Uterus (tissue), 2 donors: ENCODE results near the gene DCAF4.

Experiments used
- POLR2A ChIP-seq, 2 donors: fragments of 450-650 bp; IDR thresholded peaks; one replicate each; pipeline ENCODE4 v1.6.1; 2016; ENCODE audit warnings: antibody characterized with exemption in 2 of 2, mild to moderate bottlenecking in 1 of 2, moderate library complexity in 1 of 2
- TF ChIP-seq, protein P1 (sequence below), 4 experiments: fragments of 200-600 bp in 2 of 4; fragments of 450-650 bp in 2 of 4; sonication (generic) in 2 of 4; IDR thresholded peaks; one replicate each; pipeline ENCODE4 v1.5.1; 2016 to 2019; ENCODE audit warnings: antibody characterized with exemption in 4 of 4, mild to moderate bottlenecking in 2 of 4, moderate library complexity in 1 of 4

DNA sequence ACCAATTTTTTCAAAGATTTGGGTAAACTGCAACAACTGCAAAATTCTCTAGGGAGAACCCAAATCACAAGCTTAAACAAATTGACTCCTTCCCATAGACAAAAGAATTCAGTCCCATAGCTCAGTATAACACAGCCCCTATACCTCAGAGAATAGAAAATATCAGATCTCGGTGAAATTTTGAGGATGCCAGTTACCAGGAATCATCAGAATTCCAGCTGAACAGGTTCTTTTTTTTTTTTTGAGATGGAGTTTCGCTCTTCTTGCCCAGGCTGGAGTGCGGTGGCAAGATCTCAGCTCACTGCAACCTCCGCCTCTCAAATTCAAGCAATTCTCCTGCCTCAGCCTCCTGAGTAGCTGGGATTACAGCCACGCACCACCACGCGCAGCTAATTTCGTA lies 63.9 kb downstream of the DCAF4 start:
- TF ChIP-seq, protein P1, sequence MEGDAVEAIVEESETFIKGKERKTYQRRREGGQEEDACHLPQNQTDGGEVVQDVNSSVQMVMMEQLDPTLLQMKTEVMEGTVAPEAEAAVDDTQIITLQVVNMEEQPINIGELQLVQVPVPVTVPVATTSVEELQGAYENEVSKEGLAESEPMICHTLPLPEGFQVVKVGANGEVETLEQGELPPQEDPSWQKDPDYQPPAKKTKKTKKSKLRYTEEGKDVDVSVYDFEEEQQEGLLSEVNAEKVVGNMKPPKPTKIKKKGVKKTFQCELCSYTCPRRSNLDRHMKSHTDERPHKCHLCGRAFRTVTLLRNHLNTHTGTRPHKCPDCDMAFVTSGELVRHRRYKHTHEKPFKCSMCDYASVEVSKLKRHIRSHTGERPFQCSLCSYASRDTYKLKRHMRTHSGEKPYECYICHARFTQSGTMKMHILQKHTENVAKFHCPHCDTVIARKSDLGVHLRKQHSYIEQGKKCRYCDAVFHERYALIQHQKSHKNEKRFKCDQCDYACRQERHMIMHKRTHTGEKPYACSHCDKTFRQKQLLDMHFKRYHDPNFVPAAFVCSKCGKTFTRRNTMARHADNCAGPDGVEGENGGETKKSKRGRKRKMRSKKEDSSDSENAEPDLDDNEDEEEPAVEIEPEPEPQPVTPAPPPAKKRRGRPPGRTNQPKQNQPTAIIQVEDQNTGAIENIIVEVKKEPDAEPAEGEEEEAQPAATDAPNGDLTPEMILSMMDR (IDR thresholded peaks at IDR 0.05): no peak
- TF ChIP-seq POLR2A (IDR thresholded peaks at IDR 0.05): no peak
